COLO668 (cell line): Measurements from ENCODE around the gene ADH1B.
"Not testable (repeated sequence)": the region's sequence is repeated elsewhere in the genome, so short reads cannot be mapped to it uniquely, and the experiment has no call there.

ENCODE experiments used
- DNase-seq: peaks from one replicate; lab custom pipeline; 2025; ENCODE audit not compliant: unreplicated experiment; lab: John Stamatoyannopoulos, UW

Gene ADH1B

DNA sequence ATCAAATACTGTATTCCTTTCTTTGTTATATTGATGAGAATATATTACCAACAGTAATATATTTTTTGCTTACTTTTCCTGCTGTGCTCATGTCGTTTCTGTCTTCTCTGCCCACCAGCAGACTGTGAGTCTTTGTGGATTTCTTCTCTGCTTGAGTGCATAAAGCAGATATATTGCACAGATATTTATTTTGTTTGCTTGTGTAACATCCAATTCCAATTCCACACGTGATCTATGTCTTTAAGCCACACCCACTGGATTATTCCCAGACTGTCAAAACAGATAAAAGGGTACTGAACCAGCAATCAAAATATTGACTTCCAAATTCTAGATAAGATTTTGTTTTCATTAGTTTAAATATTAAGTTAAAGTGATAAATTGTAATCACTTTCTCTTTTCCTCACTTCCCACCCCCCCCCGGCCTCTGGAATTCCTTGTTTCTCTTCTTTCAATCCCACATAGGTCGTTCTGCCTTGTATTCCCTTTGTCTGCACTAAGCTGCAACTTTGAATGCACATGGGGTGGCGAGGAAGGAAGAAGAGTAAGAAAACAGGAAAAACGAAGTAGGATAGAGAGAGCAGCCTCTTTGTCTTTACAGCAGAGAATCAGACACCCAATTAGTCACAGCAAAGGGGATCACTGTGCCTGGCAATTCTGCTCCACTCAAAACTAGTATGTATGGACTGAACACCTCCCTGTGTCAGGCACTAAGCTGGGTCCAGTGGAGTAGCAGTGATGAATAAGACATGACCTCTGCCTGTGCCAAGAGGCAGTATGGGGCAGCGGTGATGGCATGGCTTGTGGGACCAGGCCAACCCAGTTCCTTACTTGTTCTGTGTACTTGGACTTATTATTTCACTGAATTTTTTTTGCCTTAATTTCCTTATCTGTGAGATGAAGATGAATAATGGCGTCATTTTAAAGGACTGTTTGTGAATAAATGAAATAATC is at the start of gene ADH1B:
TSS of gene ADH1B (minus strand) at position 161 of the 951 bp plus-strand sequence. CDS start at position 91, 70 bp downstream.
- no peak for DNase-seq

DNA sequence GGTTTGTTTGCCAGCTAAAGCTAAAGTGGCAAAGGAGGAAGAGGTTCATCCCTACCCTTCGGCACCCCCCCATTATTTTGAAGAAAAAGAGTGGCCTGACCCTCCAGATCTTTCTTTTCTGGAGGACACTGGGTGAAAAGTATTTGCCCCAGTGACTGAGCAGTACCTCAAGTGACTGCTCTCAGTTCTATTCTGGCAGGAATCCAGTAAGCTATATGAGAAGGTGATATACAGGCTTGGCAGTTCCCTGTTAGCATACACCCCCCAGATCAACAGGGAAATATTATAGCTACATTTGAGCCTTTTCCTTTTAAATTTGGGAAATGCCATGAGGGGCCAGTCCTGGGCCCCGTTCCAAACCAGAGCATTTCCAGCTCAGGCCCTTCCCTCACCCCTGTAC is 46.6 kb upstream of the ADH1B start:
- DNase-seq, result not testable (repeated sequence)

DNA sequence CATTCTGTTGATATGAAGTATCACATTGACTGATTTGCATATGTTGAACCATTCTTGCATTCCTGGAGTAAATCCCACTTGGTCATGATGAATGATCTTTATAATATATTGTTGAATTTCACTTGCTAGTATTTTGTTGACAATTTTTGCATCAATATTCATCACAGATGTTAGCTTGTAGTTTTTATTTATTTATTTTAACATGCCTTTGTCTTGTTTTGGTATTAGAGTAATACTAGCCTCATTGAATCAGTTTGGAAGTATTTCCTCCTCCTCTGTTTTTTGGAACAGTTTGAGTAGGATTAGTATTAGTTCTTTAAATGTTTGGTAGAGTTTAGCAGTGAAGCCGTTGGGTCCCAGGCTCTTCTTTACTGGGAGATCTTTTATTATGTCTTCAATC is 45.3 kb upstream of the ADH1B start:
- DNase-seq, result no peak

DNA sequence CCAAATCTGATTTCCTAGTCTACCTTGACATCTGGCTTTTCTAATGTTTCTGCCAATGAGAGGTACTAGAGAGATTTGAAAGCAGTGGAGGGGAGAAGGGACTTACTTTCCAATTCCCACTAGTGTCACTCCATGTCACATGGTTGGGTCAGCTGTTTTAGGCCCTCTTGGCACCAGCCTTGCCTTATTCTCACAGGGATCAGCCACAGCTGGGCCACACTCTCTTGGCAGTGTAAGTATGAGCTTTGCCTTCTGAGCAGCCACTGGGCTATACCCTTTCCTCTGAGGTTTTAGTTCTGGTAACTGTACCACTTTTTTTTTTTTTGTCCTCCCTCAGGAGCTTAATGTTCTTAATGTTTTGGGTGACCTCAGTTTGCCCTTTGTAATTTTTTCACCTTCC is 41.6 kb upstream of the ADH1B start:
- no peak for DNase-seq

DNA sequence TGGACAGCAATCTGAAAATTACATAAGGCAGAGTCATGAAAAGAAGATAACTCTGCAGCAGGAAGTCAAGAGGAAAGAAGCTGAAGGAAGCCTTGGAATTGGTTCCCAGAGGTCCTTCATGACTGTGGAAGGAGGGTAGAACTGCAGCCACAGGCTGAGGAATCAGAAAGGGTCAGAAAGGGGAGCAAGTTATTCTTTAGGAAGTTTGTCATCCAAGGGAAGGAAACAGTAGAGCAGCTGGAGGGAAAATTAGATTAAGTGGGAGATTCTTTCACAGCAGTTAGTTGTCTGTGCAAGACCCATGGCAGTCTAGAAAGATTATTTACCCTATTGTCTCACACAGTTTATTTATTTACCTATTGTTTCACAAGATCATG is 40.7 kb upstream of the ADH1B start:
- DNase-seq, result no peak

DNA sequence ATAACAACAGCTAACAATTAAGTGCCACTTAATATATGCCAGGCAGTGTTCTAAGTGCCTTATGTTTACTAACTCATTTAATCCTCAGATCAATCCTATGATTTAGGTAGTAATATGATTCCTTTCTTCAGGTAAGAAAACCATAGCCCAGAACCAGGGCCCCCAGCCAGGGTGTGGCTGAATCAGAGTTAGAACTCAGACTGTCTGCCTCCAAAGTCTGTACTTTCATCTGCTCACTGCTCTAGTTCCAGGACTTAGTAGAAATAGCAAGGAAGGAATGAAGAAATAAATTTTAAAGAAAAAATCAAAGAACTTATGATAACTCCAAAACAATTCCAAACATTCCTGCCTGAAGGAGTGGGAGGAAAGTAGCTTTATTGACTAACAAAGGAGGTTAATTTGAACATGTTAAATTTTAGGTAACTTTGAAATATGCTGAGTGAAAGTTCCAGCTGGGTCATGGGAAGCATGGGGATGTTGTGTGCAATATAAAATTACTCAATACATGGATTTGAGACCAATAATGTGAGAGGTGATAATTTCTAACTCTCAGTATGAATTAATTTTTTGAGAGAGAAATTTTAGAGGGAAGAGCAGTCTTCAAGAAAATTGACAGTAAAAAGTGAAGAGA is 40.2 kb upstream of the ADH1B start:
- no peak for DNase-seq

DNA sequence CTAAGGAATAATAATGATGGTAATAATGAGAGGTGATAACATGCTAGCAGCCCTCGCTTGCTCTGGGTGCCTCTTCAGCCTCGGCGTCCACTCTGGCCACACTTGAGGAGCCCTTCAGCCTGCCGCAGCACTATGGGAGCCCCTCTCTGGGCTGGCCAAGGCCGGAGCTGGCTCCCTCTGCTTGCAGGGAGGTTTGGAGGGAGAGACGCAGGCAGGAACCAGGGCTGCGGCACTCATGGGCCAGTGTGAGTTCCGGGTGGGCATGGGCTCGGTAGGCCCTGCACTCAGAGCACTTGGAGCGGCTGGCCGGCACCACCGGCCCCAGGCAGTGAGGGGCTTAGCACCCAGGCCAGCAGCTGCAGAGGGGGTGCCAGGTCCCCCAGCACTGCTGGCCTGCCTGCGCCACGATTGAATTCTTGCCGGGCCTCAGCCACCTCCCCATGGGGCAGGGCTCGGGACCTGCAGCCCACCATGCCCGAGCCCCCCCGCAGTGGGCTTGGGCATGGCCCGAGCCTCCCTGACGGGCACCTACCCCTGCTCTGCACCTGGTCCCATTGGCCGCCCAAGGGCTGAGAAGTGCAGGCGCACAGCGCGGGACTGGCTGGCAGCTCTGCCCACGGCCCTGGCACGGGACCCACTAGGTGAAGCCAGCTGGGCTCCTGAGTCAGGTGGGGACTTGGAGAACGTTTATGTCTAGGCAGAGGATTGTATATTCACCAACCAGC is 38.4 kb upstream of the ADH1B start:
- DNase-seq, result no peak

DNA sequence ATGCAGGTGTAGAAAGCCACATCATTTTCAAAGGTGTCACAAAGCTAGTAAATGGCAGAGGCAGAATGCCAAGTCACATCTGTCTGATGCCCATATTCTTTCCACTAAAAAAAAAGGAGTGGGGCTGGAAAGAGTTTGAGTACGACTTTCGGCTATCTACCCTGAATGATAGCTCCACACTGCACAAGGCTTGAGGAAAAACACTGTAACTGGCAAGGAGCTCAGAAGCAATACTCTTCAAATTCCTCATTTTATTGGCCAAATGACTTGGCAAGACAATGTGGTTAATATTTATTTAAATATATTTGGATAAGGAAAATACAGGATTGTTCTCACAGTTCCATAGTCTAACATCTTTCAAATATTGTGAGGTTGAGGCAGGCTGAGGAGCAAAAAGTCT is 36.7 kb upstream of the ADH1B start:
- DNase-seq, result no peak

DNA sequence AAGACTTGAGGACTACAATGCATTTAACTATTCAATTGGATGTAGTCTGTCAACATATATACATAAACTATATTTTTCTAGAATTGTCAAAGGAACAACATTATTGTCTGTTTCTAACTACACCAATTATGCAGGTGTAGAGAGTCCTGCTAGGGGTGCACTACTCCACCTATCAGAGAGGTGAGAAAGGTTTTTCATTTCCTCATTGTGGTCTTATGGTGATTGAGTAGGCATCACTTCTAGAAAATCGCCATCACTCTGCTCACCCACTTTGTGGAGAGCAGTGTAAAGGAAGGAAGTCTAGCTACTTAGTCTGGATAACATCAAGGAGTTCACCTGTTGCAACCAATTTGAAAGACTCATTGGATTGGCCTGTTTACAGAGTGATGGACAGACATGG is 35.8 kb upstream of the ADH1B start:
- no peak for DNase-seq

DNA sequence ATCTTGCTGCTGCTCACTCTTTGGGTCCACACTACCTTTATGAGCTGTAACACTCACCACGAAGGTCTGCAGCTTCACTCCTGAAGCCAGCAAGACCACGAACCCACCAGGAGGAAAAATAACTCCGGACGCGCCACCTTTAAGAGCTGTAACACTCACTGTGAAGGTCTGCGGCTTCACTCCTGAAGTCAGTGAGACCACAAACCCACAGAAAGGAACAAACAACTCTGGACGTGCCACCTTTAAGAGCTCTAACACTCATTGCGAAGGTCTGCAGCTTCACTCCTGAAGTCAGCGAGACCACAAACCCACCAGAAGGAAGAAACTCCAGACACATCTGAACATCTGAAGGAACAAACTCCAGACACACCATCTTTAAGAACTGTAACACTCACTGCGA is 34.9 kb upstream of the ADH1B start:
- not testable (repeated sequence) for DNase-seq

DNA sequence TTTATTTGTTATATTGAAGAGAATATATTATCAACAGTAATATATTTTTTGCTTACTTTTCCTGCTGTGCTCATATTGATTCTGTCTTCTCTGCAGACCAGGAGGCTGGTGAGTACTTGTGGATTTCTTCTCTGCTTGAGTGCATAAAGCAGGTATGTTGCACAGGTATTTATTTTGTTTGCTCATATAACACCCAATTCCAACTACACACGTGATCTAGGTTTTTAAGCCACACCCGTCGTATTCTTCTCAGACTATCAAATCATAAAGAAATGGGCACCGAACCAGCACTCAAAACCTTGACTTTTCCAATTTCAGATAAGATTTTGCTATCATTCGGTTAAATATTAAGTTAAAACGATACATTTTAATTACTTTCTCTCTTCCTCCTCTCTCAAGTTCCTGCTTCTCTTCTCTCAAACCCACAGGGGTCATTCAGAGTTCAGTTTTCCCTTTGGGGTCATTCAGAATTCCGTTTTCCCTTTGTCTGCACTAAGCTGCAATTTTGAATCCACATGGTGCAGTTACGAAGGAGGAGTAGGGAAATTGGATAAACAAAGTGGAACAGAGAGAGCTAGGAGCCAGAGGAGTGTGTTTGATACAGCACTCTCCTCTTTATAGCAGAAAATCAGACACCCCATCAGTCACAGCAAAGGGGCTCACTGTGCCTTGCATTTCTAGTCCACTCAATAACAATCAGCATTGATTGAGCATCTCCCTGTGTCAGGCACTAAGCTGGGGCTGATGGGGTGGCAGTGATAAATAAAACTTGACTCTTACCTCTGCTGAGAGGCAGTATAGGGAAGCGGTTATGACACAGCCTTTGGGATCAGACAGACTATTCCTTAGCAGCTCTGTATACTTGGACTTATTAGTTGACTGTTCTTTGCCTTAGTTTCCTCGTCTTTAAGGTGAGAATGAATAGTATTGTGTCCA is 31.7 kb upstream of the ADH1B start, which contains the start of gene ADH1C:
TSS of gene ADH1C (minus strand) at position 145 of the 936 bp plus-strand sequence. CDS start at position 74, 71 bp downstream.
- DNase-seq, result no peak

DNA sequence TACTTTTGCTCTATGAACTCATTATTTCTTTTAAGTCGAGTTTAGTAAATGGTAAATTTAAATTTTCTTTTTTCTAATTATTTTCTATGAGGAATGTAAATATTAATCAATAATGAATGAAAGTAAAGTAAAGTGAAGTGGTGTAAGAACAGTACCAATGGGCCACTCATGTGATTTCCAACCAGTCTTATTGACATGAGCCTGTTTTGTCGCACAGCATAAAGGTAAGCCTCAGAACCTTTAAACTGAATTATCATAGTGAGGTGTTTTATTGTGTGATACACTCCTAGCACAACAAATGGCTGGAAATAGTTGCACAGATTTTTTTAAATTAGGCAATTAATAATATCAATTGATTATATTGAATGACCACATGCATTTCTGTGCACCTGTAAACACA is 30.3 kb upstream of the ADH1B start:
- no peak for DNase-seq

DNA sequence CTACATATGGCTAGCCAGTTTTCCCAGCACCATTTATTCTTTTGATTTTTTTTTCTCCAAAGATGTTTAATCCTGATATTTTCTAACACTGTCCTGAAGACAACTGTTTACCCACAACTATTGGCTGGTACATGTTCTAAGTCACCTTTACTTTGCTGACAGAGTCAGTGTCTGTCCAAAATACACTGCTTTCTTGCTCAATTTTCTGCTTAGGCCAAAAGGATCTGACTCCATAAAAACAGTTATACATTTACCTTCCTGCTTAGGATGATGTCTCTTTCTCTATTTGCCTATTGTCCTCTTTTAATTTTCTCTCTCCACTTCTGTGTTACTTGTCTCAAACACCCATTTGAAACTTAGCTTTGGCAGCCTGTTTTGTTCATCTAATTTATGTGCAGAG is 28.1 kb upstream of the ADH1B start:
- DNase-seq, result no peak

DNA sequence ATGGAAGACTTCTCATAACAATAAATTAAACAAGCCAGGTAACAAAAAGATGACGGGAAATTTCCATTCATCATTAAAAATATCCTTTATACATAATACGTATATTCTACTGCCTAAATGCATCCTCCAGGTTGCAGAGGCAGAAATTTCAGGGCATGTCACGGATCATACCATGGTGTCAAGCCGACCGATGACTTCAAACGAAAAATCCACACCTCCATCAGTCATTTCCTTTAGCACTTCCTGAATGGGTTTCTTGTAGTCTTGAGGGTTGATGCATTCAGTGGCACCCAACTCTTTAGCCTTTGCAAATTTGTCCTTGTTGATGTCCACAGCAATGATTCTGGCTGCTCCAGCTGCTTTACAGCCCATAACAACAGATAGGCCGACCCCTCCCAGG is 21.4 kb upstream of the ADH1B start:
- DNase-seq, result not testable (repeated sequence)

DNA sequence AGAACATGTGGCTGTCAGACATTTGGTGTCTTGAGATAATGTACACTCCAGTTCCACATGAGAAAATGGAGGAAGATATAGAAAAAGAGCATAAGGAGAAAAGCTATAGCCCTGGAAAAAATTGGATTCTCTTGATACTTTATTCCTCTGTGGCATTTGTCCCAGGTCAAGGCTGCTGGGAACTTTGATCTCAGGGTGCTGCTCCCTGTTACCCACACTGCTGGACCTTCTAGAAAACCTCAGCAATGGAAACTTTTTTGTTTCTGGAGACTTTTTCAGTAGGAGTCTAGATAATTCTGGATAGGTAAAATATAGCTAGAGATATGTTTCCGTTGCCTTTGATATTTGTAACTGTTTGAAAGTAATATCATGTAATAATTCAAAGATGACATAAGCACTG is 20.2 kb upstream of the ADH1B start:
- DNase-seq, result no peak

DNA sequence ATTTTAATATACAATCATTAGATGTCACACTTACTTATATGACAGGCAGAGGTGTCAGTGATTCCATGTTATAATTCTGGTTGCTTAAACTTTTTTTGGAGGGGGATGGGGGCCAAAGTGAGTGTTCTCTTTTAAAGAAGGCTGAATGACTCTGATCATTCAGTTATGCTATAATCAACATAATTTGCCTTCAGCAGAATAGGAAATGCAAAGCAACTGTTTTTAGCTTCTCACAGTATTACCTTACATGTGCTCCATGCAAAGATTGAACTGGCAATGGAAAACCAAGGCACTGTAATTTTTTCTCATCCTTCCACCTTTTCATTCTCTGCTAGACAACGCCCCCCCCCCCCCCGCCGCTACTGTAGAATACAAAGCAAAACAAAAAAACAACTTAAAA is 18.0 kb upstream of the ADH1B start:
- DNase-seq, result no peak

DNA sequence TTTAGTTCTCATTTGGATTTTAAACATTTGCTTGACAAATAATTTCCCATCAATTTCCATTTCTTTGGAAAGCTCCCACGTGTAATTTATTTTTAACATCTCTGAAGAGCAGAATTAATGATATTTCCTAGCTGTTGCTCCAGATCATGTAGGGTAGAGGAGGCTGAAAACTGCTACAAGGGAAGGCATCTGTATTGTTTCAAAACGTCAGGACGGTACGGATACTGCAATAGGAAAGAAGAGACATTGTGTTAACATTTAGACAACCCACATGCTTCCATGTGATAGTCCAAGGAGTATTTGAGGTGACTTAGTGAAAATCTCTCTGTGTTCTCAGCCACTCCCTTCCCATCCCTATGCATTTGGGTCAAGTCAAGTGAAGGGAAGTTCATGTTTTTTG is 15.4 kb upstream of the ADH1B start:
- no peak for DNase-seq

DNA sequence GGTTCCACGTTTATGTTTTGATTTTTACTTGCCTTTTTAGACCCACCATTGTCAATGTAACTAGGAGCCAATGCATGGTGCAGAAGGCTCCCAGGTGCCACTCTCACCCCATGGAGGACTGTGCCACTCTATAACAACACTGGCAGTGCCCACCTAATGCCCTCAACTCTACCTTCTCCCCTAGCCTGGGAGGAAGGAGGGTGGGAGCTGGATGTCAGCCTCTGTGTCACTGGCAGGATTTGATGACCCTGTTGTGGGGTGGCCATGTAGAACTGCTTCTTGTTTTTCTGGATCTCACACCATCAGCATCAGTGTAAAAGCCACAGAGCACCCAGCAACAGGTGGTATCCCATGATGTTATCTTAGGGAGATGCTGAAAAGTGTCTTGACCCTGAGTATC is 13.7 kb upstream of the ADH1B start:
- DNase-seq, result no peak

DNA sequence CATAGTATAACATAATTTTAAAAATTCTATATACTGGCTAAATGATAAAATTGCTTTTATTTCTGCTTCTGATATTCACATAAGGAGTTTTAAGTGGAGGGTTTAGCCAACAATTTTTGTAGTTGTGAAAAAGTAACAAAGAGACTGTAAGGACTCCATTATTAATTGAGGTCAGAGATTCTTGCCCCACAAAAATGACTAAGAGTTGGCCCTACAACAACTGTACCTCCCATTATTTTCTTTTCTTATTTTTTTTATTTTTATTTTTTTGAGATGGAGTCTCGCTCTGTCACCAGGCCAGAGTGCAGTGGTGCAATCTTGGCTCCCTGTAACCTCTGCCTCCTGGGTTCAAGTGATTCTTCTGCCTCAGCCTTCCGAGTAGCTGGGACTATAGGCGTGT is 9.4 kb upstream of the ADH1B start:
- DNase-seq, result no peak

DNA sequence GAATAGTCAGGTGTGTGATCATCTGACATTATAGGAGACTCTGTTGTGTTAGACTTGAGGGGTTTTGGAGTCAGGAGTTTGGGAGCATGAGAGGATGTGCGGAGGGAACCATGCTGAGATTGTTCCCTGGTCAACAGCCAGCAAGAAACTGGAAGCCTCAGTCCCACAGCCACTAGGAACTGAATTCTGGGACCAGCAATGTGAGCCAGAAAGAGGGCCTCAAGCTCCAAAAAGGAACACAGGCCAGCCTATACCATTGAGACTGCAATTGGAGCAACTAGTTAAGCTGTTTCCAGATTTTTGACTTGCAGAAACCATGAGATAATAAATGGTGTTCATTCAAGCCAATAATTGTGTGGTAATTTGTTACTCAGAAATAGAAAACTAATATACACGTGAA is 8.7 kb upstream of the ADH1B start:
- no peak for DNase-seq

DNA sequence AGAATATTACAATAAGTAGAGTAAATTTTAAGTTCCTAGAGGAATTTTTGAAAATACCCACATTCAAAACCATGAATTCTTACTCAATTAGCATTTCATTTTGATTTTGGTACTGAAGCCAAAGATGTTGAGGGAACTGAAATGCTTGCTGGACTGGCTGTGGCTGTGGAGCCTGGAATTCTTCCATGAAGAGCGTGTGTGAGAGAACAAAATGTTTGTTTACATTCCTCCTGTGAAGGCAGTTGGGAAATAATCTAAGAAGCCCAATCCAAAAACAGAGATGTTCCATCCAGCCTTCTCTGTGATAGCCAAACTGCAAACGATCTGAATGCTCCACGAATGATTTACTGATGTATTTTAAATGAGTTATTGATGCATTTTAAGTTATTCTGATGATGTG is 3.8 kb upstream of the ADH1B start:
- DNase-seq, result no peak
